HG02970 (cell line): ENCODE results near the gene CLRN3.

ENCODE experiments used
- ATAC-seq: cut with Tn5 transposase; IDR thresholded peaks from one replicate; pipeline ENCODE4 v1.9.1; 2021; ENCODE audit warnings: mild to moderate bottlenecking, moderate library complexity, moderate number of reproducible peaks; ENCODE audit not compliant: unreplicated experiment, low FRiP score

Gene CLRN3

GRCh38 chr10:127892743-127893142, at the start of gene CLRN3:
Gene CLRN3, minus strand, starts transcription at chr10:127892941. Its CDS starts 157 bp downstream, at chr10:127892784.
- ATAC-seq, result no peak

DNA sequence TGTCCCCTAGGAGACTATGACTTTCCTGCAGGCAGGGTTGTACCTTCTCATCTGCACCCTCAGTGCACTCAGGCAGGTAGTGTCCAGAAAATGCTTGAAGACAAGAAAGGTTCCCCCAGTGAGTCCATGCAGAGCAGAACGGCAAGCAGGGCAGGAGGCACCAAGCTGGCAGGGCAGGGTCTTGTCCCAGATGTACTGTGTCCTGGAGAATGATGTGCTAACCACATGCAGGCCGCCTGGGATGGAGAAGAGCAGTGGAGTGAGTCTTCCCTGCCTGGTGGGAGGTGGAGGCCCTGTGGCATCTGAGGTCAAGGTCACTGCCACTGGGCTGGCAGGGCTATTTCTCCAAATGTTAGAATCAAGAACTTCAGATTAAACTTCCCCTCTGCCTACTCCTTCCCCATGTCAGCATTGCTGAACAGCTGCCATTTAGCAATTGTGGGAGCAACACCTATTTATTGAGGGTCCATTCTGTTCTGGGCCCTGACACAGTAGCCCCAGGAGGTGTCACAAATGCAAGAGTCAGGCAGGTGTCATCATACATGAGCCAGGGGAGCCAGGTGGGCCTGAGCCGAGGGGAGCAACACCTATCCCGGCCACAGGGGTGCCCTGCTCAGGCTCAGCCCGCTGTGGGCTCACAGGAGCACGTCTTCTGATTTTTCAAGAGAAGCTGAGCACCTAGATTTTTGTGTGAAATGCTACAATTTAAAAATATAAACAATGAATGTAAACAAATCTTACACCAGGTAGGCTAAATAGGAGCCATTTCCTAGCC, 48.3 kb upstream of the CLRN3 start:
- no peak for ATAC-seq

DNA sequence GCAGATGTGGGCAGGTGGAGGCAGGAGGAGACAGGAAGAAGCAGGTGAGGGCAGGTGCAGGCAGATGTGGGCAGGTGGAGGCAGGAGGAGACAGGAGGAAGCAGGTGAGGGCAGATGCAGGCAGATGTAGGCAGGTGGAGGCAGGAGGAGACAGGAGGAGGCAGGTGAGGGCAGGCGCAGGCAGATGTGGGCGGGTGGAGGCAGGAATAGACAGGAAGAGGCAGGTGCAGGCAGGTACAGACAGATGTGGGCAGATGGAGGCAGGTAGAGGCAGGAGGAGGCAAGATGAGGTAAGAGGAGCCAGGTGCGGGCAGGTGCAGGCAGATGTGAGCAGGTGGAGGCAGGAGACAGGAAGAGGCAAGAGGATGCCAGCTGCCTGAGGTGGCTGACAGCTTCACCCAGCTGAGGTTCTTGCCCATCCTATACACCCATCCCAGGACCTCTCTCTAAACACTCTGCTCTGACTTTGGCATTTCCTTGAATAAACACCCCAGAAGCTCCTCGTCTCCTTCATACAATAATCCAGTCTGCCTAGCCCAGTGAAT, 47.1 kb upstream of the CLRN3 start:
- no peak for ATAC-seq

- no peak for ATAC-seq
Measured at GRCh38 chr10:127937915-127938463, 45.2 kb upstream of the CLRN3 start.

DNA sequence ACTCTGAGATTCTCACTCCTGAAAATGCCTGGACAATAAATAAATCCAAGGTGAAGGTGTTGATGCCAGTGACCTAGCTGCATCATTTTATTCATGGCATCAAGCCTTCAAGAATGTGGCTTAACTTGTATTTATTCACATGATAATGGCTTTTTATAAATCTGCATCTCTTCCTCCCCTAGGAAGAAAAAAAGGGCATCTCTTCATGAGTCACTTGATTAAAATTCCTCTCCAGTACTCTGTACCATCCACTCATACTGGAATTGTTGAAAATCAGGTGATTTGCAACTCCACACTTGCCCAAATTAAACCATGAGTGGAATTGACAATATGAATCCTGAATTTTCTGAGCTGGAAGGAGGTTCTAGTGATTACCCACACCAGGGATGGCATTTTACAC, 44.3 kb upstream of the CLRN3 start:
- no peak for ATAC-seq

DNA sequence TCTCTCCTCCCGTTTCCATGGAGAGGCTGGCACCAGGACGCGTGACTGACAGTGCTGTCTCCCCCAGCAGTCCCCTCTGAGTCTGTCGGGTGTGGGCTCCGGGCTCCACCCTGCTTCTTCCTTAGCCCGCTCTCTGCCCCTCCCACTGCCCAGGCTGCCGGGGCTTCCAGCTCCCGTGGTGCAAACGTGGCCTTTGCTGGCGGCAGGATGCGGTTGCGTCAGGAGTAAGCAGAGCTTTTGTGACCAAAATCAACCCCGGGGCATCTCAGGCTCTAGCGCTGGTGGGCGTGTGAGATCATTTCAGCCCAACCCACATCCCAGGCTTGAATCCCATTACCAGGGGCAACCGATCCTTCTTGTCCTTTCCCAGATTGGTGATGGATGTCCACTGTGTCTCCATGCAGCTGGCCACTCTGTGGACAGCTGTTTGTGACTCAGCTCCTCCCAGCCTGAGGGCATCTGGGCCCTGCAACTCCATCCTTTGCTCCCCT, 42.4 kb upstream of the CLRN3 start:
- no peak for ATAC-seq

GRCh38 chr10:127934383-127934782, 41.6 kb upstream of the CLRN3 start:
- no peak for ATAC-seq

DNA sequence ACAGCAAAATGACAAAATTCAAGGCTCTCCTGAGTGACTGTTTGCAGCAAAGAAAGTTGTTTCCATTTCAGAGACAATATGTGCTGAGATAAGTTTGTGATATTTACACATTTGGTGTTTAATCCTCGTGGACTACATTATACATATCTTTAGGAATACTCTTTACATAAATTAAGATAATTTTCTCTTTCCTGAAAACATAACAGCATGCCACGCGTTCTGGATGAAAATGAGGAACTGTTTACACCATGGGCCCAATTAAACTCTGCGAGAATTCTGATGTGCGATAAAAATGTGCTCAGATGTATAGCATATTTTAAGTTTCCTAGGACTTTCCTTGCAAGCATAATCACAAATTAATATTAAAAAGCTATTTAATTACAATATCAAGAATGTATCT, 40.5 kb upstream of the CLRN3 start:
- no peak for ATAC-seq

DNA sequence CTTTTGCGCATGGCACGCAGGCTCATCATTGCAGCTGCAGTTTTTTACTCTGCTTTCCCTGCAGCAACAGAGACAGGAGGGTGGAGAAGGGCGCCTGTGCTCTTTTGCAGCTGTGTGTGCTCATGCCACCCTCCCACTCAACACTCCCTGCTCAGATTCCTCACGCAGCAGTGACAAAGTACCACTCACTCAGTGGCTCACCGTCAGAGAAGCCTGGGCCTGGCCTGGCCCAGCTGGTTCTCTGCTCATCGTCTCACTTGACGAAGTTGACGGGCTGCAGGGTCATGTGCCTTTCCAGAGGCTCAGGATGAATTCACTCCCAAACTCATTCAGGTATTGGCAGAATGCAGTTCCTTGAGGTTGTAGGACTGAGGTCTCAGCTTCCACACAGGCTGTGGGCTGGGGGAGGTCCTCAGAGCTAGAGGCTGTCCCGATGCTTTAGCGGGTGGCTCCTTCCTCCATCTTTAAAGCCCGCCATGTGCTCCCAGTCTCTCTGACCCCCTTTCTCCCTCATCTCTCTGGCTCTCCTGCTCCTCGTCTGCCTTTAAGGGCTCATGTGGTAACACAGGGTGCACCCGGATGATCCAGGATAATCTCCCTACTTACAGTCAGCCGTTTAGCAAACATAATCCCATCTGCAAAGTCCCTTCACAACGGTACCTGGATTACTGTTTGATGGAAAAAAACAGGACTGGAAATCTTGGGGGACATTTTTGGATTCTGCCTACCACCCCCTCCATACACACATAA, 40.0 kb upstream of the CLRN3 start:
- ATAC-seq, result no peak

GRCh38 chr10:127928021-127928806, 35.5 kb upstream of the CLRN3 start:
- ATAC-seq, result no peak

GRCh38 chr10:127926455-127926854, 33.7 kb upstream of the CLRN3 start:
- no peak for ATAC-seq

GRCh38 chr10:127925471-127926207, 32.9 kb upstream of the CLRN3 start:
- no peak for ATAC-seq

GRCh38 chr10:127923646-127924045, 30.9 kb upstream of the CLRN3 start:
- ATAC-seq, result no peak

- ATAC-seq, result no peak
Measured at GRCh38 chr10:127922675-127923366, 30.1 kb upstream of the CLRN3 start.

- ATAC-seq, result no peak
Measured at GRCh38 chr10:127922206-127922605, 29.5 kb upstream of the CLRN3 start.

GRCh38 chr10:127921753-127922145, 29.0 kb upstream of the CLRN3 start:
- no peak for ATAC-seq

GRCh38 chr10:127921075-127921752, 28.5 kb upstream of the CLRN3 start:
- no peak for ATAC-seq

DNA sequence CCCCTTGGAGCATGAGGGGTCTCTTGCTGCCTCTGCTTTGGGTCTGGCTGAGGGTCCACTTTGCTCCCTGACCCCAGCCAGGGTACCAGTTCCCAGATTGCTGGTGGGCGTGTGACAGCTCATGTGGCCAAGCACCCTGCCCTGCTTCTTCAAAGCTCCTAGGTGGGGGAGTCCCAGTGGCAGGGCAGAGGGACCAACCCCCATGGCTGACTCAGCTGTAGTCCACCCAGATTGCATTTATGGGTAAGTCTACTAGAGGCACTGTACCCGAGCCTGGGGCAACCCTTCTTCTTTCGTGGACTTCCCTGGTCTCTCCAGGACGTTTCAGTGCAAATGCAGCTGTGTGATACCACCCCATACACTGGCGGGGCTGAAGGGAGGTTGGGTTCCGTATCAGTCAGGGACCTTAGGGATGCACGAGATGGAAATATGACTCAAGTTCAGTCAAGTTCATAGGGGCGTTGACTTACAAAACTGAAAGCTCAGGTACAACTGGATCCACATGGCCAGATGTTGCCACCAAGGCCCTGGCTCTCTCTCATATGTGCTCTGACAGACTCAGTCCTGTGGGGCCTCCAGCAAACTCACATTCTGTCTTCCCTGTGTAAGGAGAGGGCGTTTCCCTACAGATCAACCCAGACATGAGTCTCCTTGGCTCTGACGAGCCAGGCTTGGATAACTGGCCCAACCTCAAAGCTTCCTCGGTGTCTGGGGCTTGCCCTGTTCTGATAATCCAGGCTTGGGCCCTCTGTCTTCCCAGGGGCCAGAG, 27.7 kb upstream of the CLRN3 start:
- ATAC-seq, result no peak
